ENCODE measurements around the gene FANCC. TPM values are rescaled to one million over a fixed set of nuclear protein-coding genes. Genes with fewer than 3 reads are reported as not detected.

FANCC gene
- total RNA-seq, 2 donors from 2014 or later: 4.9 to 21.2 TPM

DNA sequence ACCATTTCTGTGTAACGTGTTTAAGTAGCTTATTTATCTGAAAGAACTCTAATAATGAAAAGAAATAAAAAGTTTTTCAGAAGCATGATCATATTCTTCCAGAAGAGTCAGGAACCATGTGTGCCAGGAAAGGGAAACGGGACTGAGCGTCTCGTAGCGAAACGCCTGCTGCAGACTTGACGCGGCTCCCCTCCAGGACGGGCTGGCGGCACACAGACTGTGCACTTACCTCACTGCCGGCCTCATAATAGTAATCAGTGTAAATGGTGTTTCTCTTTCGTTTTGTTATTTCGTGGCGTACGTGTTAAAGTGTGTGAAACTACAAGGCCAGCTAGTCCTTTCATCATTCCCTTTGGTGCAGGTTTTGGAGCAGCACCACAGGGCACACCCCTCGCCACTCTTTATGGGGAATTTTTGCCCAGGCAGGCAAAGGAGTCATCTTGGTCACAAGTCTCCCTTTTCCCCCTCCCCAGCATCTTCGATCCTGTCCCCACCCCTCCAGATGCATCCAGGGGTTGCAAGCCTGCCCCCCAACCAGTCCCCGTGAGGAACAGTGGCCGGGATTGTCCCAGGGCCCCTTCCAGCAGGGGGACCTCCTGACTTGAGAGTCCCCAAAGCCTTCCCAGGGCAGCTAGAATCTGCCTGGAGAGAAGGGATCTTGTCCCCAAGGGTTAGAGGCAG lies 233.1 kb downstream of the FANCC start:
- WGBS: 29% methylated on average over 19 of the region's 19 CpGs
- intact Hi-C loops (cut with DNase I): loop anchor here (10.0 kb wide), 1 partner anchor 50 kb away; no protein-coding TSS in a partner anchor
- H3K27me3 ChIP-seq (replicated peaks; ENCODE audit: insufficient read depth): no peaks in the 10 kb centered on the region
- peak overlapping the region; percentile 80 to 83 for H3K27ac ChIP-seq
- H3K4me3 ChIP-seq: peak overlapping the region in 1 of 2 donors; percentile 8
- H3K9me3 ChIP-seq: no peaks in the 10 kb centered on the region
- TF ChIP-seq POLR2A (IDR thresholded peaks at IDR 0.05): peak; percentile 51
- TF ChIP-seq, protein P1, sequence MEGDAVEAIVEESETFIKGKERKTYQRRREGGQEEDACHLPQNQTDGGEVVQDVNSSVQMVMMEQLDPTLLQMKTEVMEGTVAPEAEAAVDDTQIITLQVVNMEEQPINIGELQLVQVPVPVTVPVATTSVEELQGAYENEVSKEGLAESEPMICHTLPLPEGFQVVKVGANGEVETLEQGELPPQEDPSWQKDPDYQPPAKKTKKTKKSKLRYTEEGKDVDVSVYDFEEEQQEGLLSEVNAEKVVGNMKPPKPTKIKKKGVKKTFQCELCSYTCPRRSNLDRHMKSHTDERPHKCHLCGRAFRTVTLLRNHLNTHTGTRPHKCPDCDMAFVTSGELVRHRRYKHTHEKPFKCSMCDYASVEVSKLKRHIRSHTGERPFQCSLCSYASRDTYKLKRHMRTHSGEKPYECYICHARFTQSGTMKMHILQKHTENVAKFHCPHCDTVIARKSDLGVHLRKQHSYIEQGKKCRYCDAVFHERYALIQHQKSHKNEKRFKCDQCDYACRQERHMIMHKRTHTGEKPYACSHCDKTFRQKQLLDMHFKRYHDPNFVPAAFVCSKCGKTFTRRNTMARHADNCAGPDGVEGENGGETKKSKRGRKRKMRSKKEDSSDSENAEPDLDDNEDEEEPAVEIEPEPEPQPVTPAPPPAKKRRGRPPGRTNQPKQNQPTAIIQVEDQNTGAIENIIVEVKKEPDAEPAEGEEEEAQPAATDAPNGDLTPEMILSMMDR (IDR thresholded peaks at IDR 0.05): no peak
- peak; percentile 43 for TF ChIP-seq POLR2AphosphoS5 (IDR thresholded peaks at IDR 0.05)
- no peak for DNase-seq (ENCODE audit: low spot score)
- H3K36me3 ChIP-seq: peaks cover 0 to 14% of the 10 kb centered on the region in 2 donors
- H3K4me1 ChIP-seq (replicated peaks): peaks cover 19% of the 10 kb centered on the region

DNA sequence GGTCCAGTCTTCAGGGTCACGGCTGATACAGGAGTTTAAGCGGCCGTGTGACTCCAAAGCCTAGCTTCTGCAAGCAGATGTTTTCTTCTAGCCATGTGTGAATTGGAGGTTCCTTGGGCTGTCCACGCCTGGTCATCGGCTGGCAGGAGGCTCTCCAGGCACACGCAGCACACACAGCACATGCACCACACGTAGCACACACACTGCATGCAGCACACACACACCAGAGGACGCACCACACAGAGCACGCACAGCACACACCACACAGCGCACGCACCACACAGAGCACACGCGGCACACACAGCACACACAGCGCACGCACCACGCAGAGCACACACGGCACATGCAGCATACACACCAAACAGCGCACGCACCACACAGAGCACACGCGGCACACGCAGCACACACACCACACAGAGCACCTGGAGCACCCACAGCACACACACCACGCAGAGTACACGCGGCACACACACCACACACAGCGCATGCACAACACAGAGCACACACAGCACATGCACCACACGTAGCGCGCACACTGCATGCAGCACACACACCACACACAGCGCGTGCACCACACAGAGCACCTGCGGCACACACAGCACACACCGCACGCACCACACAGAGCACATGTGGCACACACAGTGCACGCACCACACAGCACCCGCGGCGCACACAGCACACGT lies 234.3 kb downstream of the FANCC start:
- WGBS: 65% methylated on average over 39 of the region's 39 CpGs
- DNase-seq (ENCODE audit: low spot score): no peak
- H3K36me3 ChIP-seq: peaks cover 0 to 14% of the 10 kb centered on the region in 2 donors
- H3K27ac ChIP-seq: peak overlapping the region; percentile 80 to 83
- H3K27me3 ChIP-seq (replicated peaks; ENCODE audit: insufficient read depth): no peaks in the 10 kb centered on the region
- no peaks in the 10 kb centered on the region for H3K9me3 ChIP-seq
- intact Hi-C loops (cut with DNase I): loop anchor here (10.0 kb wide), 1 partner anchor 48 kb away; no protein-coding TSS in a partner anchor
- peaks cover 28% of the 10 kb centered on the region for H3K4me1 ChIP-seq (replicated peaks)
- no peak for TF ChIP-seq POLR2AphosphoS5 (IDR thresholded peaks at IDR 0.05)
- no peak for TF ChIP-seq POLR2A (IDR thresholded peaks at IDR 0.05)
- TF ChIP-seq, protein P1 (IDR thresholded peaks at IDR 0.05): no peak
- H3K4me3 ChIP-seq: no peak overlapping the region

DNA sequence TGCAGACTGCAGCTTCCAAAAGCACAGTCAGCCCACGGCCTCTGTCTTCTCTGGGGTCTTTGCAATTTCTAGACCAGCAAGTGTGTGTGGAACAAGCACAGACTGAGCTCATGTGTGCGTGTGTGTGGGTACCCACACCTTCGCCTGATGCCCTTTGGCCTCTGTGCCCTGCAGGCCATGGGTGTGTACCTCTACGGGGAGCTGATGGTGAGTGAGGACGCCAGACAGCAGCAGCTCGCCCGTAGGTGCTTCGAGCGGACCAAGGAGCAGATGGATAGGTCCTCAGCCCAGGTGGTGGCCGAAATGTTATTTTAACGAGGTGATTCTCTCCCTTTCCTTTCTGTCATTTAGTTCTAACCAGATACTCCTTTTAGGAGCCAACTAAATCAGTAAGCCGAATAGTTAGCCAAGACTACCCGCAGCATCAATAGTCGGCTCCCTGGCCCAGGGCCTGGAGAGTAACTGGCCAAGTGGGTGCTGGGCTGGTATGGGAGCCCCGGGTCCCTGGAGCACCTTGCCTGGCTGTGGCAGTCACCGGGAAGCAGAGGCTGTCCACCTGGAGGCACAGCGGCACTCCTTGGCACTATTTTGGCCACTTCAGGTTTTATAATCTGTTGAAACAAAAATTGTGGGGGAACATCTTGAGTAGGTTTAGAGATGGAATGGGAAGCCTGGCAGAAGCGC lies 235.0 kb downstream of the FANCC start:
- H3K4me1 ChIP-seq (replicated peaks): peaks cover 28% of the 10 kb centered on the region
- H3K9me3 ChIP-seq: no peaks in the 10 kb centered on the region
- 44% methylated on average over 17 of the region's 18 CpGs for WGBS
- peaks cover 0 to 14% of the 10 kb centered on the region in 2 donors for H3K36me3 ChIP-seq
- no peaks in the 10 kb centered on the region for H3K27me3 ChIP-seq (replicated peaks; ENCODE audit: insufficient read depth)
- H3K27ac ChIP-seq: peak overlapping the region; percentile 37 to 83
- TF ChIP-seq POLR2AphosphoS5 (IDR thresholded peaks at IDR 0.05): no peak
- no peak for TF ChIP-seq POLR2A (IDR thresholded peaks at IDR 0.05)
- TF ChIP-seq, protein P1 (IDR thresholded peaks at IDR 0.05): no peak
- no peak for DNase-seq (ENCODE audit: low spot score)
- H3K4me3 ChIP-seq: no peak overlapping the region
- intact Hi-C loops (cut with DNase I): loop anchor here (10.0 kb wide), 1 partner anchor 48 kb away; no protein-coding TSS in a partner anchor

DNA sequence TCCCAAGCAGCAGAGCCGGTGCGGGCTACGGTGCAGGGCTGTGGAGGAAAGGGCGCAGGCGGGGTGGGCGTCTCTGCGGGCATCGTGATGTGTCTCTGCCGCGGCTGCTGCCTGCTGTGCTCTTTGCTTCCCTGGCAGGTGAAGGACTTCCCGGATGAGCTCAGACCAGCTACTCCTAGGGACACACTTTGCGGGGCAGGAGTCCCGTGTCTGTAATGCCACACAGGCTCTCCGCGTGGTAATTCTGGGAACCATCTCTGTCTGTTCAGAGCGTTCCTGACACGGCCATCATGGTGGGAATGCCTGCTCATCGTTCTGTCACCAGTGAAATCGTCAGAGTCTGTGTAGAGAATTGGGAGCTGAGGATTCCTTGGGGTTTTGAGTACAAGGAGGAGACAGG lies 235.5 kb downstream of the FANCC start:
- Histone ChIP-seq H3K27ac (peak overlapping the region; percentile 37 to 83), H3K4me1 (replicated peaks) (peaks cover 28% of the 10 kb centered on the region), H3K36me3 (peaks cover 0 to 14% of the 10 kb centered on the region in 2 donors), H3K9me3 (no peaks in the 10 kb centered on the region), H3K27me3 (replicated peaks; ENCODE audit: insufficient read depth) (no peaks in the 10 kb centered on the region), H3K4me3 (no peak overlapping the region)
- no peak for DNase-seq (ENCODE audit: low spot score)
- intact Hi-C loops (cut with DNase I): loop anchor here (10.0 kb wide), 1 partner anchor 47 kb away; no protein-coding TSS in a partner anchor
- 36% methylated on average over 19 of the region's 19 CpGs for WGBS
- no peak for TF ChIP-seq POLR2AphosphoS5 (IDR thresholded peaks at IDR 0.05)
- TF ChIP-seq POLR2A (IDR thresholded peaks at IDR 0.05): no peak
- TF ChIP-seq, protein P1 (IDR thresholded peaks at IDR 0.05): no peak
